Measurements from ENCODE around the gene DEUP1.

The DEUP1 gene

DNA sequence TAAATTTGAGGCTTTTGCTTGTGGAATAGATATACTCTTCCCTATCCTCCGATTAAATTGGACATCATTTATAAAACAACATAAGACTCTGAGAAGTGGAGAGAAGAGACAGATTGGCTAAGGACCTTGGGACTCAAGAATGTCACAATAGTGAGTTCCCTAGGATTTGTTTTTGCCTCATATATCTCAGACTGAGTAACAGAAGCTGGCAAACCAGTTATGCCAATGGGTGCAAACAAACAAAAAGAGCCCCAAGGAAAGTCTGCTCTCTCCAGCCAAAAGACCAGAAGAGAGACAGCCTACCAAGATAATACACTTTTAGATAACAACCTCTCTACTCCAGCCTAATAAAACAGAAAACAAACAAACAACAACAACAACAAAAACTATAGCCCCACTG lies 28.9 kb downstream of the DEUP1 start:
- H3K9ac ChIP-seq (ENCODE audit: low read length), result no peak overlapping the region
- no peak overlapping the region for H3K4me2 ChIP-seq (ENCODE audit: low read length)
- no peaks in the 10 kb centered on the region for H3K27me3 ChIP-seq (ENCODE audit: insufficient read depth, low read length)
- no peak overlapping the region for H3K27ac ChIP-seq (ENCODE audit: low read depth, low read length, poor library complexity, severe bottlenecking)
- no peak overlapping the region for H2AFZ ChIP-seq (ENCODE audit: low read length)
- no peaks in the 10 kb centered on the region for H4K20me1 ChIP-seq (ENCODE audit: insufficient read depth, low read length)
- H3K79me2 ChIP-seq (ENCODE audit: insufficient read depth, low read length), result no peaks in the 10 kb centered on the region
- H3K36me3 ChIP-seq (ENCODE audit: insufficient read depth, low read length), result no peaks in the 10 kb centered on the region
- H3K4me3 ChIP-seq (ENCODE audit: low read depth, low read length, poor library complexity, severe bottlenecking), result no peak overlapping the region
- H3F3A ChIP-seq (ENCODE audit: insufficient read depth, low read length), result no peaks in the 10 kb centered on the region
- no peaks in the 10 kb centered on the region for H3K9me2 ChIP-seq (ENCODE audit: low read depth, low read length)
- H3K4me1 ChIP-seq (ENCODE audit: insufficient read depth, low read length, severe bottlenecking), result no peaks in the 10 kb centered on the region
- no peaks in the 10 kb centered on the region for H3K9me3 ChIP-seq (ENCODE audit: low read length)
- no peak for TF ChIP-seq EZH2 (IDR thresholded peaks at IDR 0.05; ENCODE audit: borderline replicate concordance, low read length)
- TF ChIP-seq, protein P1, sequence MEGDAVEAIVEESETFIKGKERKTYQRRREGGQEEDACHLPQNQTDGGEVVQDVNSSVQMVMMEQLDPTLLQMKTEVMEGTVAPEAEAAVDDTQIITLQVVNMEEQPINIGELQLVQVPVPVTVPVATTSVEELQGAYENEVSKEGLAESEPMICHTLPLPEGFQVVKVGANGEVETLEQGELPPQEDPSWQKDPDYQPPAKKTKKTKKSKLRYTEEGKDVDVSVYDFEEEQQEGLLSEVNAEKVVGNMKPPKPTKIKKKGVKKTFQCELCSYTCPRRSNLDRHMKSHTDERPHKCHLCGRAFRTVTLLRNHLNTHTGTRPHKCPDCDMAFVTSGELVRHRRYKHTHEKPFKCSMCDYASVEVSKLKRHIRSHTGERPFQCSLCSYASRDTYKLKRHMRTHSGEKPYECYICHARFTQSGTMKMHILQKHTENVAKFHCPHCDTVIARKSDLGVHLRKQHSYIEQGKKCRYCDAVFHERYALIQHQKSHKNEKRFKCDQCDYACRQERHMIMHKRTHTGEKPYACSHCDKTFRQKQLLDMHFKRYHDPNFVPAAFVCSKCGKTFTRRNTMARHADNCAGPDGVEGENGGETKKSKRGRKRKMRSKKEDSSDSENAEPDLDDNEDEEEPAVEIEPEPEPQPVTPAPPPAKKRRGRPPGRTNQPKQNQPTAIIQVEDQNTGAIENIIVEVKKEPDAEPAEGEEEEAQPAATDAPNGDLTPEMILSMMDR (IDR thresholded peaks at IDR 0.05; ENCODE audit: low read length), result no peak

DNA sequence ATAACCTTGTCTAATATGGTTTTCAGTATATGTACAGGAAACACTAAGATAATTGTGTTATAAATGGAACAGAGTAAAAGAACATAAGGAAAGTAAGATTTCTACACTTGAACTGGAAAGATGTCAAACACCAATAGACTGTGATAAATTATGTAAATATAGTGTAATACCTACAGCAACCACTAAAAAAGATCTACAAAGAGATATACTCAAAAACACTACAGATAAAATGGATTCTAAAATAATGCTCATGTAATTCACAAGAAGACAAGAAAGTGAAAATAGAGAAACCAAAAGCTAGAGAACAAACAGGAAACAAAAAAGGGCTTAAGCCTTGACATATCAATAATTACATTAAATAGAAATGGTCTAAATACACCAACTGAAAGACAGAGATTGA lies 30.9 kb downstream of the DEUP1 start:
- no peaks in the 10 kb centered on the region for H3K36me3 ChIP-seq (ENCODE audit: insufficient read depth, low read length)
- no peak overlapping the region for H3K27ac ChIP-seq (ENCODE audit: low read depth, low read length, poor library complexity, severe bottlenecking)
- no peaks in the 10 kb centered on the region for H3F3A ChIP-seq (ENCODE audit: insufficient read depth, low read length)
- no peaks in the 10 kb centered on the region for H3K79me2 ChIP-seq (ENCODE audit: insufficient read depth, low read length)
- no peaks in the 10 kb centered on the region for H3K4me1 ChIP-seq (ENCODE audit: insufficient read depth, low read length, severe bottlenecking)
- H3K27me3 ChIP-seq (ENCODE audit: insufficient read depth, low read length), result no peaks in the 10 kb centered on the region
- no peak overlapping the region for H3K4me2 ChIP-seq (ENCODE audit: low read length)
- H4K20me1 ChIP-seq (ENCODE audit: insufficient read depth, low read length), result no peaks in the 10 kb centered on the region
- no peak overlapping the region for H3K9ac ChIP-seq (ENCODE audit: low read length)
- no peaks in the 10 kb centered on the region for H3K9me2 ChIP-seq (ENCODE audit: low read depth, low read length)
- H2AFZ ChIP-seq (ENCODE audit: low read length), result no peak overlapping the region
- no peaks in the 10 kb centered on the region for H3K9me3 ChIP-seq (ENCODE audit: low read length)
- no peak for TF ChIP-seq EZH2 (IDR thresholded peaks at IDR 0.05; ENCODE audit: borderline replicate concordance, low read length)
- TF ChIP-seq, protein P1 (IDR thresholded peaks at IDR 0.05; ENCODE audit: low read length), result no peak
- H3K4me3 ChIP-seq (ENCODE audit: low read depth, low read length, poor library complexity, severe bottlenecking), result no peak overlapping the region

DNA sequence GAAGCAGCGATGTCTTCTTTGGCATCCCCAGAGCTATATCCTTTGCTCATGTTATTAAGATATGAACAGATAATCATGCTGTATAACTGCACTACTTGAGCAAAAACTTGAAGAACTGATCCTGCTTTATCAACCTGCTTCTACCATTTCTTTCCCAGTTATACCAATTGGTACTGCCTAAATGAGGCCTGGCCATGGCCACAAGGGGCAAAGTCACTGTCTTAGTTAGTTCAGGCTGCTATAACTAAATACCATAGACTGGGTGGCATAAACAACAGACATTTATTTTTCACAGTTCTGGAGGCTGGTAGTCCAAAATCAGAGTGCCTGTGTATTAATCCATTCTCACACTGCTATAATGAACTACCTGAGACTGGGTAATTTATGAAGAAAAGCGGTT lies 37.5 kb downstream of the DEUP1 start:
- no peaks in the 10 kb centered on the region for H3K9me2 ChIP-seq (ENCODE audit: low read depth, low read length)
- H3K4me3 ChIP-seq (ENCODE audit: low read depth, low read length, poor library complexity, severe bottlenecking), result no peak overlapping the region
- no peak overlapping the region for H3K4me2 ChIP-seq (ENCODE audit: low read length)
- H3K27ac ChIP-seq (ENCODE audit: low read depth, low read length, poor library complexity, severe bottlenecking), result no peak overlapping the region
- H3K79me2 ChIP-seq (ENCODE audit: insufficient read depth, low read length), result no peaks in the 10 kb centered on the region
- H3F3A ChIP-seq (ENCODE audit: insufficient read depth, low read length), result no peaks in the 10 kb centered on the region
- no peak overlapping the region for H3K9ac ChIP-seq (ENCODE audit: low read length)
- no peaks in the 10 kb centered on the region for H3K4me1 ChIP-seq (ENCODE audit: insufficient read depth, low read length, severe bottlenecking)
- no peaks in the 10 kb centered on the region for H3K9me3 ChIP-seq (ENCODE audit: low read length)
- no peaks in the 10 kb centered on the region for H4K20me1 ChIP-seq (ENCODE audit: insufficient read depth, low read length)
- TF ChIP-seq, protein P1 (IDR thresholded peaks at IDR 0.05; ENCODE audit: low read length), result no peak
- no peak for TF ChIP-seq EZH2 (IDR thresholded peaks at IDR 0.05; ENCODE audit: borderline replicate concordance, low read length)
- no peak overlapping the region for H2AFZ ChIP-seq (ENCODE audit: low read length)
- H3K27me3 ChIP-seq (ENCODE audit: insufficient read depth, low read length), result no peaks in the 10 kb centered on the region
- no peaks in the 10 kb centered on the region for H3K36me3 ChIP-seq (ENCODE audit: insufficient read depth, low read length)
